ENCODE data around the gene SUSD5. TPM values are rescaled to one million over a fixed set of nuclear protein-coding genes. Genes with fewer than 3 reads are reported as not detected.

SUSD5 gene
- total RNA-seq, 4 donors from 2014 or later: 0.32 to 0.55 TPM; not detected in 2

- Histone ChIP-seq H3K4me1 (peaks cover 0 to 6% (median 0%) of the 10 kb centered on the region in 4 donors), H3K4me3 (no peak overlapping the region), H3K27me3 (no peaks in the 10 kb centered on the region), H3K36me3 (no peaks in the 10 kb centered on the region), H3K27ac (no peak overlapping the region), H3K9me3 (no peaks in the 10 kb centered on the region)
- no peak for TF ChIP-seq POLR2A (IDR thresholded peaks at IDR 0.05)
- no peak for TF ChIP-seq CTCF (IDR thresholded peaks at IDR 0.05)
- TF ChIP-seq EP300 (IDR thresholded peaks at IDR 0.05; ENCODE audit: low read depth): no peak
- TF ChIP-seq POLR2AphosphoS5 (IDR thresholded peaks at IDR 0.05): no peak
- in situ Hi-C loops (cut with MboI; ENCODE audit: low pct_ligation_motif_present in 1 of 4, low pct_unique_long_range_greater_than_20kb in 1 of 4, low sequenced_read_pairs in 3 of 4) (loop anchor here in 2 of 4 donors (25.0 kb wide), 2 partner anchors 213 to 638 kb away; partner anchors contain the start of gene PDCD6IP (in 1 of the 2)), intact Hi-C loops (cut with DNase I; ENCODE audit: low total_unique reads) (loop anchor here (10.0 kb wide), 1 partner anchor 205 kb away; no protein-coding TSS in a partner anchor)
- DNase-seq: no peak
- WGBS, 2 donors (ENCODE audit: low coverage in 1 of 2): 77 to 88% methylated on average over 1 to 5 of the region's 6 CpGs
These were observed 69.3 kb downstream of the SUSD5 start for GRCh38 chr3:33149342-33149741.

DNA sequence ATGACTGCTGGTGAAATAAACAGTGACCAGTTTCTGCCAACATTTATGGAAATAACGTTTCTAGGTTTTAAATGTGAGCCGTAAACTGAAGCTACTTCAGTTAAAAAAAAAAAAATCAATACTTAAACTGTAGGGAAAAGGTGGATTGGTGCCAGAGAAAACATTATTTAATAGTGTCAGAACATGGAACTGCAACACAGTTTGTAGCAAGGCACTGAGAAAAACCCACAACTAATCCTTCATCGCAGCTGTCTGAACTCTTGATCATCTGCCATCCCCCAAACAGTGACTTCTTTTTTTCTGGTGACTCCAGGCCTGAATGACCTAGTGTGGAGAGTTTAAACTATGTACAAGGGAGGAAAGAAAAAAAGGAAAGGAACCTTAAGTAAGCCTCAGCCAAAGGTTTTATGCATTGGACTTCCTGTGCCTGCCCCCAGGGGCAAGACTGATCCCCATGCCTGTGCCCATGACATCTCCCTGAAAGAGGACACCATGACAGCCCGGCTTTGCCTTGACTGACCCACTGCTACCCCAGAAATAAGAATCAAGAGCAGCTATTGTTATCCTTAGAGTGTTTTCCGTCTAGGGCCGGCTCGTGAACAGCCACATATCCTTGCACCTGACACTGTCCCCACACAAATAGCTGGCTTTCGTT is 71.7 kb downstream of the SUSD5 start:
- intact Hi-C loops (cut with DNase I; ENCODE audit: low total_unique reads) (loop anchor here (10.0 kb wide), 1 partner anchor 208 kb away; no protein-coding TSS in a partner anchor), in situ Hi-C loops (cut with MboI; ENCODE audit: low pct_ligation_motif_present in 1 of 4, low pct_unique_long_range_greater_than_20kb in 1 of 4, low sequenced_read_pairs in 3 of 4) (loop anchor here in 2 of 4 donors (25.0 kb wide), 2 partner anchors 215 to 640 kb away; partner anchors contain the start of gene PDCD6IP (in 1 of the 2))
- H3K27me3 ChIP-seq: no peaks in the 10 kb centered on the region
- H3K4me1 ChIP-seq: peaks cover 0 to 6% (median 0%) of the 10 kb centered on the region in 4 donors
- H3K36me3 ChIP-seq: peaks cover 0 to 15% (median 7%) of the 10 kb centered on the region in 4 donors
- TF ChIP-seq POLR2A (IDR thresholded peaks at IDR 0.05): no peak
- TF ChIP-seq CTCF (IDR thresholded peaks at IDR 0.05): peak in 1 of 5 experiments; percentile 7
- TF ChIP-seq EP300 (IDR thresholded peaks at IDR 0.05; ENCODE audit: low read depth): no peak
- no peak overlapping the region for H3K4me3 ChIP-seq
- H3K9me3 ChIP-seq: no peaks in the 10 kb centered on the region
- DNase-seq: no peak
- H3K27ac ChIP-seq: no peak overlapping the region
- WGBS, 2 donors (ENCODE audit: low coverage in 1 of 2): 59 to 69% methylated on average over 5 to 8 of the region's 8 CpGs

DNA sequence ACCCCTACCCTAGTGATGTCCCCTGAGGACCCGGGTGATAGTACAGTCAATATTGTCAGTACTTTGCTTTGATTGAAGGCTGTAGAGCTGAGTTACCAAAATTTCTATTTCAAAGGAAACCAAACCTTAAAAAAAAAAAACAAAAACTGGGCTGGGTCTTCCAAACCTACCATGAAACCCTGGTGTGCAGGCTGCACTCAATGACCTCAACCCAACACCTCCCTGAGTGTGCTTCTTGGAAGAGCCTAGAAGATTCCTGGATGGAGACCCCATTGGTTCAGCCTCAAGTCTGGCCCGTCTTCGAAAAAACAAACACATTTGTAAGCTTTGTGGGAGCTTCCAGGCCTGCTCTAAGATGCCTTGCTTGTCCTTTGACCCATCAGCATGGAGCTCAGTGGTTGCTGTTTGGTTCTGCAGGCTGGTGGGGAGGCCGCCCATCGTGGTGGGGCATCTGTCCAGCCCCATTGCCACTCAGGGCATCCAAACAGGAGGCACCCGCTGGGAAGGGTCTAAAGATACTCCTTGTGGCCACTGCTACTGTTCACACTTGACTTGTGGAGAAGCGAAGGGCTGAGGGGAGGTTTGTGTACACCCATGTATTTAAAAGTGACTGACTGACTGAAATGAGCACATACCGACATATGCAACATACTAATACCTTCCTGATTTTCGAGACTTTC is 72.6 kb downstream of the SUSD5 start:
- Histone ChIP-seq H3K36me3 (peaks cover 0 to 15% (median 7%) of the 10 kb centered on the region in 4 donors), H3K4me1 (peaks cover 0 to 6% (median 0%) of the 10 kb centered on the region in 4 donors), H3K4me3 (no peak overlapping the region), H3K9me3 (no peaks in the 10 kb centered on the region), H3K27me3 (no peaks in the 10 kb centered on the region), H3K27ac (no peak overlapping the region)
- no peak for DNase-seq
- in situ Hi-C loops (cut with MboI; ENCODE audit: low pct_ligation_motif_present in 1 of 4, low pct_unique_long_range_greater_than_20kb in 1 of 4, low sequenced_read_pairs in 3 of 4) (loop anchor here in 2 of 4 donors (25.0 kb wide), 2 partner anchors 216 to 641 kb away; partner anchors contain the start of gene PDCD6IP (in 1 of the 2)), intact Hi-C loops (cut with DNase I; ENCODE audit: low total_unique reads) (loop anchor here (10.0 kb wide), 1 partner anchor 209 kb away; no protein-coding TSS in a partner anchor)
- no peak for TF ChIP-seq CTCF (IDR thresholded peaks at IDR 0.05)
- no peak for TF ChIP-seq EP300 (IDR thresholded peaks at IDR 0.05; ENCODE audit: low read depth)
- TF ChIP-seq POLR2A (IDR thresholded peaks at IDR 0.05): no peak
- TF ChIP-seq POLR2AphosphoS5 (IDR thresholded peaks at IDR 0.05): no peak
- 70 to 78% methylated on average over 2 to 9 of the region's 9 CpGs for whole genome bisulfite sequencing, 2 donors (ENCODE audit: low coverage in 1 of 2)
